Activated T-cell treated with anti-CD3 and anti-CD28 coated beads, Interleukin-2, amount 50 U/mL, for 1 hour (primary cell): ENCODE measurements around the gene GRB14.
"Not testable (repeated sequence)": the region's sequence is repeated elsewhere in the genome, so short reads cannot be mapped to it uniquely, and the experiment has no call there.

ENCODE experiments used
- DNase-seq: peaks from one replicate; pipeline ENCODE4 v3.0.0-alpha.2; 2020

GRB14 gene

GRCh38 chr2:164554487-164554886, 66.8 kb downstream of the GRB14 start:
- no peak for DNase-seq

DNA sequence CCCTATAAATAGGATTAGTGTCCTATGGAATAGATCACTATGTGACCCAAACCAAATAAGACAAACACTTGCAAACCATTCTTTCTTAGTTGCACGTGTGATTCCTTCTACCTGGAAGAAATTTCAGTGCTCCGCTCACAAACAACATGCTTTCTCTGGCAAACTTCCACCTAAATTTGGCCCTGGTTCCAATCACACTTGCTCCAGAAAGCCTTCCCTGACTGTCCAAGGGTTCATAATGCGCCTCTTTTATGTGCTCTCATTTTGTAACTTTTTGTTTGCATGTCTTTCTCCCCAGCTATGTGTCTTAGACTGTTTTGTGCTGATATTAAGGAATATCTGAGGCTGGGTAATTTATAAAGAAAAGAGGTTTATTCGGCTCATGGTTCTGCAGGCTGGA, 69.8 kb downstream of the GRB14 start:
- no peak for DNase-seq

DNA sequence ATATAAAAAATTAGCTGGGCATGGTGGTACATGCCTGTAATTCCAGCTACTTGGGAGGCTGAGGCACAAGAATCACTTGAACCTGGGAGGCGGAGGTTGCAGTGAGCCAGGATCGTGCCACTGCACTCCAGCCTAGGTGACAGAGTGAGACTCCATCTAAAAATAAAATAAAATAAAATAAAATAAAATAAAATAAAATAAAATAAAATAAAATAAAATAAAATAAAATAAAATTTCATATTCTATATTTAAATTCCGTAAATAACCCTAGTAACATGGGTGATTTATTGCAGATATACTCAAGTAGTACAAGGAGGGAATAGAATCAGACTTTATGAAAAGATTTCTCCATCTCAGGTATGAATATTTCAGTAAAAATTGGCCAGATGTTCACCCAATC, 71.6 kb downstream of the GRB14 start:
- not testable (repeated sequence) for DNase-seq

DNA sequence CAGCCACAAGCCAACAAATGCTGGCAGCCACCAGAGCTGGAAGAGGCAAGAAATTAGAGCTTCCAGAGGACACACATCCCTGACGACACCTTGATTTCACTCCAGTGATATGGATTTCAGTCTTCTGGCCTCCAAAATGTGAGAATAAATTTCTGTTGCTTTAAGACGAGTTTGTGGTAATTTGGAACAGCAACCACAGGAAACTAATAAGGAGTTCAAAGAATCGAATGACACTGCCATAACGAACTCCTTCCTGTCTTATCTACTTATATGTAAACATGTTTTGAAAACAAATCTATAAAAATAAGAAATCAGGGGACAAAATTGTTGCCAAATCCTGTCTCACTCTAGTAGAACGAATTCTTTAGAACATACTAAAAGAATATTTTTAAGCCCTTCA, 75.8 kb downstream of the GRB14 start:
- DNase-seq, result no peak

GRCh38 chr2:164542581-164543021, 78.7 kb downstream of the GRB14 start:
- no peak for DNase-seq

DNA sequence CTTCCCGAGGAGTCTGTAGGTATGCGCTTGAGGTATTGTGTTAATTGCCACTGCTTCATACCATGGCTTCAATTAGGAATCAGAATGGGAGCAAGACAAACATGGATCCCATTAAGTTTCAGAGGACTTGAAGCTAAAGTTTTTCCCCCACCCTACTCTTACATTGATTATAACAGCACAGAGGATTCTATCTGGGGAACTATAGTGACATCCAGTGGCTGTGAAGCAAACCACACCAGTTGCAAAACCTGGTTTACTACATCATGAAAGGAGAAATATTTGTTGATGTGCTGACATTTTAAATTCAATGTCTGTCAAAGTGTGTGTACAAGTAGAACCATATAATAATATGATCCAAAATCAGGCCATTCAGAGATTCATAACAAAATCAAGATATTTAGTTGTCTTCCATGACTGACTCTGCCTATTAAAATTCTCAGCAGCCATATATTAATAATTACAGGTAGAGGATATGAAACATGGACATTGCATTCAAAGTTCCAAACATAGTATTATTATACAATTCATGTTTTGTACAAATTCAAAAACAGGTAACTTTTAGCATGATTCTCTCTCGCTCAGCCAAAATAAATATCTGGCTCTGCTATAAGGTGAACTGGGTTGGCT, 82.9 kb downstream of the GRB14 start:
- no peak for DNase-seq

DNA sequence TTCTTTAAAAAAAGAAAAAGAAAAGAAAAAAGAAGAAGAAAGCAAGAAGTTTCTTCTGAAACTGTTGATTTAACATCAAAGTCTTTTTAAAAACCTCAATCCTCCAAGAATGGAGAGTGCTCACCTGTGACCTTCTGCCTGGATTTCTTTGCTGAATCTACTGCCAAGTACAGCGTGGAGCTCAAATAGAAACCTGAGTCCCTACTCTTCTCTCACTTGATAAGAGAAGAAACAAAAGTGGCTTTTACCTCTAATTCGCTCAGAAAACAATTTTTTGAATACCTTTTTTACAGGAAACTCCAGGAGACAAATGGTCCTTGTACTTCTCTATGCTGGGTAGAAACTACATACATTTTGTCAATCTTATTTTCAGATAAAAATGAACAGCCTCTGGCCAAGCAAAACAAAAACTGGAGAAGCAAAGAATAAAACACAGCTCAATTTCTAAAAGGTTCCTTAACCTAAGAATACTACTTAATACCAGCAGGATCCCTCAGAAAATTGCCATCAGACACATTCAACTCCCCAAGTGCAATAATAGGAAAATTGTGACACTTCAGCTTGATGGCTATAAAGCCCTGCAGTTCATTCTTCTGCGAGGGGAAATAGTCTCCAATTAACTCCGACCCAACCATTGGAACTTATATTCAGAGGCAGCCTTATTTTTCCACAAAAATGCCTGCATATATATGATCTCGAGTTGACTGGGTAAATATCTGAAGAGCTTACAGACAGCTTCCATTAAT, 85.8 kb downstream of the GRB14 start:
- no peak for DNase-seq

DNA sequence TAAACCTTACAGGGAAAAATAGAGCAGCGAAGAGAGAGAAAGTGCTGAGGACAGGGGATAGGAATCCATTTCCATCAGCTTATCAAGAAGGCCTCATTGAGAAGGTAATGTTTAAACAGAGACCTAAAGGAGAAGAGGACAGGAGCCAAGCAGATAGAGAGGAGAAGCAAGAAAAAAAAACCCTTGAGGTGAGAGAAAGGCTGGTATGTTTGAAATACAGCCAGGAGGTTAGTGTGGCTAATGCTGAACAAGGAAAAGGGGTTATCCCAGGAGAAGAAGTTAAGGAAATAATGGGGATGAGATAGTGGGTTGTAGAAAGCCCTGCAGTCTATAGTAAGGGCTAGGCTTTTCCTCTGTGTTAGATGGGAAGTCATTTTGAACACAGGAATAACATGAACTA, 90.8 kb downstream of the GRB14 start:
- DNase-seq, result no peak

- DNase-seq, result no peak
Observed at GRCh38 chr2:164523726-164524125, 97.6 kb downstream of the GRB14 start.

- DNase-seq, result no peak
Observed at GRCh38 chr2:164523009-164523408, 98.3 kb downstream of the GRB14 start.

DNA sequence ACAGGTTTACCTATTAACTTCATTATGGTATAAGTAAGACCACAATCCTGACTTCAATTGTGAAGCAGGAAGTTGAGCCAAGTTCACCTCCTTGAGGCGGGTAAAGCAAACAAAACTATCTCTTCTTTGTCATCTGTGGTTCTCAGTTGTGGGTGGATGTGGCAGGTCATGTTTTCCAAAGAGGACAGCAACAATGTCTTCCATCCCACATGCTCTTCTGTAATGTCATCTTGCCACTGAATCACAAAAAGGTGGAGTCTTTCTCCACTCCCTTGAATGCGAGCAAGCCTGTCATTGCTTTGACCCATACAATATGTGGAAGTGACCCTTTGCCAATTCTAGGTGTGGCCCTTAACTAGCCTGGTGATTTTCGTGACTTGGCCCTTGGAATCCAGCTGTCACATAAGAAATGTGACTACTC, 98.7 kb downstream of the GRB14 start:
- no peak for DNase-seq

DNA sequence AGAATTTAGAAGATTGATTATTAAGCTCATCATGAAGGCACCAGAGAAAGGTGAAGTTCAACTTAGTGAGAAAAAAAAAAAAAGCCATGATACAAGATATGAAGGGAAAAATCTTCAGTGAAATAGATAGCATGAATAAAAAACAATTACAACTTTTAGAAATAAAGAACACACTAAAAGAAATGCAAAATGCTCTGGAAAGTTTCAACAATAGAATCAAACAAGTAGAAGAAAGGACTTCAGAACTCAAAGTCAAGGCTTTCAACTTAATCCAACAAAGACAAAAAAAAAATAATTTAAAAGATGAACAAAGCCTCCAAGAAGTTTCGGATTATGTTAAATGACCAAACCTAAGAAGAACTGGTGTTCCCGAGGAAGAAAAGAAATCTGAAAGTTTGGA, 105.5 kb downstream of the GRB14 start:
- DNase-seq, result no peak

- DNase-seq, result no peak
Observed at GRCh38 chr2:164515030-164515429, 106.3 kb downstream of the GRB14 start.

- no peak for DNase-seq
Observed at GRCh38 chr2:164514491-164514890, 106.8 kb downstream of the GRB14 start.

- DNase-seq, result no peak
Observed at GRCh38 chr2:164512871-164513270, 108.4 kb downstream of the GRB14 start.

GRCh38 chr2:164511738-164512137, 109.5 kb downstream of the GRB14 start:
- DNase-seq, result no peak

DNA sequence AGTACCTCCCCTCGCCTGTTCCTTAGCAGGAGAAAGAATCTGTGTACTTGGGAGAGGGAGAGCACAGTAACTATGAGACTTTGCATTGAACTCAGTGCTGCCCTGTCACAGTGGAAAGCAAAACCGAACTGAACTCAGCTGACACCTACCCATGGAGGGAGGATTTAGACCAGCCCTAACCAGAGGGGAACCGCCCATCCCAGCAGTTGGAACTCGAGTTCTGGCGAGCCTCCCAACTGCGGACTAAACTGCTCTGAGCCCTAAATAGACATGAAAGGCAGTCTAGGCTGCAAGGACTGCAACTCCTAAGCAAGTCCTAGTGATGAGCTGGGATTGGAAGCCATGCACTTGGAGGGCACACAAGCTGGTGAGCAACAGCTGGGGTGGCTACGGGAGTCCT, 110.4 kb downstream of the GRB14 start:
- no peak for DNase-seq

- DNase-seq, result no peak
Observed at GRCh38 chr2:164509137-164509877, 112.0 kb downstream of the GRB14 start.

- DNase-seq, result no peak
Observed at GRCh38 chr2:164504253-164504652, 117.0 kb downstream of the GRB14 start.

- DNase-seq, result no peak
Observed at GRCh38 chr2:164498836-164499235, 122.4 kb downstream of the GRB14 start.

- DNase-seq, result no peak
Observed at GRCh38 chr2:164496881-164497280, 124.4 kb downstream of the GRB14 start.

DNA sequence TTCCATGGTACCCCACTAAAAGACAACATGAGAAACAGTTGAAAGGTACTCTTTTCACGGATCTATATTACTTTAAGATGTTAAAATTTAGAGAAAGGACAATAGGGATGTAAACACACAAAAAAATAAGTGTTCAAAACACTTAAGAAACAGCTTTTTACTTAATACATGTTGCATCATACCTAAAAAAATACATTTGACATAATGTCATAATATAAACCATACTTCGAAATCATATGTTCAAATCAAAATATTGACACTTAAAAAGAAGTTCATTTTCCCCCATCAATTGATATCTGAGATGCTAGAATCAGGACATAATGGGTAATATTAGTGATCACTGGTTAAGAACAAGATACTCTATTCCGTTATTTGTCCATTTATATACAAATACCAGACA, 124.9 kb downstream of the GRB14 start:
- no peak for DNase-seq

GRCh38 chr2:164495491-164496223, 125.6 kb downstream of the GRB14 start:
- DNase-seq, result no peak
